Brain pericyte (primary cell): ENCODE results near the gene FBXO11.

Experiments
- DNase-seq: peaks from one replicate; pipeline ENCODE4 v3.0.0-alpha.2; 2012; ENCODE audit warnings: low read depth, low spot score

The FBXO11 gene

DNA sequence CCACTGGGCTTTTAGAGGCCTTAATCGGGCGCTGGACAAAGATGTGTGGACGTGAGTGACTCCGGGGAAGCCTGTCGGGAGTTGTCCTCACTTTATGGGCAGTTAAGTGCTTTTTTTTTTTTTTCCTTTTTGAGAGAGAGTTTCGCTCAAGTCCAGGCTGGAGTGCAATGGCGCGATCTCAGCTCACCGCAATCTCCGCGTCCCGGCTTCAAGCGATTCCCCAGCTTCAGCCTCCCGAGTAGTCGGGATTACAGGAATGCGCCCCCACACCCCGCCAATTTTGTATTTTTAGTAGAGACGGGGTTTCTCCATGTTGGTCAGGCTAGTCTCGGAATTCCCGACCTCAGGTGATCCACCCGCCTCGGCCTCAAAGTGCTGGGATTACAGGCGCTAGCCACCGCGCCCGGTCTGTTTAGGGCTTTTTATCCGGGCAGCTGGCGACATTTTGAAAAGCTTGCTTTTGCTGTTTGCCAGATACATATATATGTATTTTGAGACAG, 121.9 kb downstream of the FBXO11 start:
- DNase-seq: no peak

DNA sequence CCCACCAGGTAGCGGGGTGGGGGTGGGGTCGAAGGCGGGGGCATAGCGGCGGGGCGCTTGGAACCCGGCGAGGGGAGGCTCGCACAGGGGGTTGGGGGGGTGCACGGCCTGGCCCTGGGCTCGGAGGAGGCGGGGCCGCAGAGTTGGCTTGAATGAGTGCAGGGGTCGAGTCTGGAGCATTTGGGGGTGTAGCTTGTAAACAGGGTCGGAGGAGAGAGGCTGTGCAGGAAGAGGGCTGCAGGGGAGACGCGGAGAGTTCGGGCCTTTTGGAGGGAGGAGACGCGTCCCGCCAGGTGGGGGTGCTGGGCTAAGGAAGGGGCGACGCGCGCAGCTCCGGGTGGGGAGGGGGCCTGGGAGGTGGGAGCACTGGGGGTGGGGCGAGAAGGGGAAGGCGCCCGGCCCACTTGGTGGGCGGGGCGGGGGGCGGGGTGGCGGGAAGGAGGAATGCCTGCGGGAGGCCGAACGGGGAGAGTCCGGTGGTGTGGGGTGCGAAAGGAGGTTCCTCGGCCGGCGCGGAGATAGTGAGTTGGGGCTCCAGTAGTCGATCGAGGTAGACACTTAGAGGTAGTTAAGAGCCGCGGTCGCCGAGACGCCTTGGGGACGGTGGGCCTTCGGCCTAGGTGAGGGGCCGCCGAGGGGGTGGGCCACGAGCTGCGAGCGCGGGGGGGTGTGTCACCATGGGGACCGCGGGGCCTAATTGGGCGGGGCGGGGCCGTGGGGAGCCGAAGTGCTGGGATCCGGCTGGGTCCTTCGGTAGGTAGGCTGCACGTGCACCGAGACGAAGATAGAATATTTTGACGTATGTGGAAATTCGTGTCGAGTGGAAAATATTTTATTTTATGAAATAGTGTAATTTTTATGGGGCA, 122.6 kb downstream of the FBXO11 start:
- no peak for DNase-seq

DNA sequence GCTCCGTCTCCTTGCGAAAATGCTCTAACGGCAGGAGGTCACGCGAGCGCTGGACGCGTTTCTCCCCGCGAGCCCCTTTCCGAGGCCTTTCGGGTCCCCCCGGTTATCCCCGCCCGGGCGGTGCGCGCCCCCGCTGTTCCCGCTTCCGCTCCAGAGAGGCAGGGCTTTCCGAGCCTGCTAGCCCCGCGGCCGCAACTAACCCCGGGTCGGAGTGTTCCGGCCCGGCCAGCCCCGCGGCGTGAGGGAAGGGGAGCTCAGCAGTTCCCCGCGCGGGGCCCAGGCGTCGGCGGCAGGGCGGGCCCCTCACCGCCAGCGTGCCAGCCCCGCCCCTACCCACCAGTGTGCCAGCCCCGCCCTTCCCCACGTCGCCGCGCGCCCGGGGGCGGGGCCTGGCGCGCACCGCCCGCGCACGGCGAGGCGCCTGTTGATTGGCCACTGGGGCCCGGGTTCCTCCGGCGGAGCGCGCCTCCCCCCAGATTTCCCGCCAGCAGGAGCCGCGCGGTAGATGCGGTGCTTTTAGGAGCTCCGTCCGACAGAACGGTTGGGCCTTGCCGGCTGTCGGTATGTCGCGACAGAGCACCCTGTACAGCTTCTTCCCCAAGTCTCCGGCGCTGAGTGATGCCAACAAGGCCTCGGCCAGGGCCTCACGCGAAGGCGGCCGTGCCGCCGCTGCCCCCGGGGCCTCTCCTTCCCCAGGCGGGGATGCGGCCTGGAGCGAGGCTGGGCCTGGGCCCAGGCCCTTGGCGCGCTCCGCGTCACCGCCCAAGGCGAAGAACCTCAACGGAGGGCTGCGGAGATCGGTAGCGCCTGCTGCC, 123.4 kb downstream of the FBXO11 start, which contains the start of gene MSH6:
Gene MSH6, plus strand, starts transcription at position 475 of the 815 bp plus-strand sequence. Its CDS starts 89 bp downstream, at position 564.
- DNase-seq: peak; percentile 42

DNA sequence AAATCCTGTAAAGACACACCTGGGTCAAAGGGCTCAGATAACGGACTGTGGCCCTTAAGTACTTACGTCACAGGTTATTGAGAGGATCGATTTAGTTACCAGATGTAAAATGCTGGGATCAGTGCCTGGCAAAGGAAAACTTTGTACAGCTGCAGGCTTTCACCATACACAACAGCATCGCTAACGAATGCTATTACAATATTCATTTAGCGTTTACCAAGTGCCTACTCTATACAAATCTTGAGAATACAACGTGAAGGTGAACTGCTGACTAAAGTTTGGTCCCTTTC, 124.0 kb downstream of the FBXO11 start:
- DNase-seq: no peak

DNA sequence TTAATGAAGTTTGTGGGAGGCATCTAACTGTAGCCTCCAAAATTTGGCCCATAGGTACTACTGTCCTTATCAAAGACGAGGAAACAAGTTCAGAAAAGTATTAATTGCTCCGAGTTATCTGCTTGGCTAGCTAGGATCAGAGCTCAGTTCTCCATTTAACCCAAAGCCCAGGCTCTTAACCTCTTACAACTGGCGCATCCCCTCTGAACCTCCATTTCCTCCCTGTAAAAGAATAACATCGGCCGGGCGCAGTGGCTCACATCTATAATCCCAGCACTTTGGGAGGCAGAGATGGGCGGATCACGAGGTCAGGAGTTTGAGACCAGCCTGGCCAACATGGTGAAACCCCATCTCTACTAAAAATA, 126.9 kb downstream of the FBXO11 start:
- DNase-seq: no peak

DNA sequence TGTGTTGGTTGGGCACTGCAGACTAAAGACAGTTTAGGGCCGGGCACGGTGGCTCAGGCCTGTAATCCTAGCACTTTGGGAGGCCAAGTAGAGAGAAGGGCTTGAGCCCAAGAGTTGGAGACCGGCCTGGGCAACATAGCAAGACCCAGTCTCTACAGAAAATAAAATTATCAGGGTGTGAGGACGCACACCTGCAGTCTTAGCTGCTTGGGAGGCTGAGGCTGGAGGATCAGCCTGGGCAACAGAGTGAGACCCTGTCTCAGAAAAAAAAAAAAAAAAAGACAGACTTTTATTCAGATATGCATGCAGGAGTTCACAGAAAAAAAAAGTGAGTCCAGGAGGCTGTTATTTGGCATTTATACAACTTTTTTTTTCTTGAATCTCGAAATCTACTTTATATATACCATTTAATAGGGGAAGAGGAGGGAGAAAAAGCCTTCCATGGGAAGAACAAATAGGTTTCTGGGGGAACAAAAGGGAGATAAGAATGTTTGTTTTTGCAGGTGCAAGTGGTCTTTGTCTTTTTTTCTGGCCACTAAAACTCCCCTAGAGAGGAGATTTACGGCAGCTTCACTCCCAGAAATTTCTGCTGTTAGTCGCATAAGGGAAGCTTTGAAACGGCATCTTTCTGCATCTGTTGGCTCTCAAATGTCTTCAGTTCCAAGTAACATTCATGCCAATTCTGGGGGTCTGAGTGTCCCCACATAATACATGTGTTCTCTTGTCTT, 127.4 kb downstream of the FBXO11 start:
- DNase-seq: no peak

DNA sequence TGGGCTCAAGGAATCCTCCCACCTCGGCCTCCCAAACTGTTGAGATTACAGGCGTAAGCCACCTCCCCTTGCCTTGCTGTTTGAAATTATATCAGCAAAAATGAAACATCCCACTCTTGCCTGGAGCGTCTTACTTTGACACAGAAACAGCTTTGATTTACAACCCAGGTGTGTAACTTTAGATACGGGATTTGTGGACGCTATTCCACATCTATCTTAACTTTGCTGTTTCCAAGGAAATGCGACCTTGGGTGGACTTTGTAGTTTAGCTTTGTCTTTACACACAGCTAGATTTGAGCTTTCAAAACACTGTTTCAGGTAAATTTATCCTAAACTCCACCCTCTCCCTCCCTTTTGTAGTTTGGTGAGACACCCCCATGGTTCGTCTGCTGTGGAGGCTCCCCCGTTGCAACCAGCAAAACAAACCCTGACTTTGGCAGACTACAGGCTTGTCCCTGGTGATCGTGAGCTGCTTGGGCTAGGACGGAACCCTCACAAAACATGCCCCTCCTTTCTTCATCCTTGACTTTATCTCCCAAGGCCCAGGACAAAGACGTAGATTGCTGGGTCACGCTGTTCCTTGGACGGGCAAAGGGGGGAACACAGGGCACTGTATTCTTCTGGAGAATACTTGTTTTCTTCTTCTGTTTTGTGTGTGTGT, 128.9 kb downstream of the FBXO11 start:
- no peak for DNase-seq

DNA sequence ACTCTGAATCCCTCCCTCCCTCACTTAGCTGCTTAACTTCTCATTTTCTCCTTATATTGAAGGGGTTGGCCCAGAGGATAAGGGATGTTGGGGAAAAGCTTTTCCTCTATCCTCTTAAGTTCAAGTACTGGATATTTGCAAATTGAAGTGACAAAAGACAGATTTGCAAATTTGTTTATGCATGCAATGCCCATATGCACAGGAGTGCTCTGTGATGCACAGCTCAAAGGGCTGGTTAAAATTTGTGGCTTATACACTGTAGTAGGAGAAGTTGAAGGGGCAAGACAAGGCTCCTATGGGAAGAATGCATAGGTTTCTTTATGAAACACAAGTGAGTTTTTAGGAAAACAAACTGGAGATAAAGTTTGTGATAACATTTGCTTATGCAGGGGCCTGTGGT, 131.7 kb downstream of the FBXO11 start:
- no peak for DNase-seq

DNA sequence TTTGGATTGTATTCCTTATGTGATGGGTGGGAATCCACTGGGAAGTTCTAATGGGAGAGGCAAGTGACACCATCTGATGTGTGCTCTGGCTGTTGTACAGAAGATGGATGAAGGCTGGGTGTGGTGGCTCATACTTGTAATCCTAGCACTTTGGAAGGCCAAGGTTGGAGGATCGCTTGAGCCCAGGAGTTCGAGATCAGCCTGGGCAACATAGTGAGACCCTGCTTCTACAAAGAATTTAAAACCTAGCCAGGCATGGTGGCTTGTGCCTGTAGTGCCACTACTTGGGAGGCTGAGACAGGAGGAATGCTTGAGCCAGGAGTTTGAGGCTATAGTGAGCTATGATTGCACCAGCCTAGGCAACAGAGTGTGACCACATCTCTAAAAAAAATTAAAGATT, 134.0 kb downstream of the FBXO11 start:
- no peak for DNase-seq

DNA sequence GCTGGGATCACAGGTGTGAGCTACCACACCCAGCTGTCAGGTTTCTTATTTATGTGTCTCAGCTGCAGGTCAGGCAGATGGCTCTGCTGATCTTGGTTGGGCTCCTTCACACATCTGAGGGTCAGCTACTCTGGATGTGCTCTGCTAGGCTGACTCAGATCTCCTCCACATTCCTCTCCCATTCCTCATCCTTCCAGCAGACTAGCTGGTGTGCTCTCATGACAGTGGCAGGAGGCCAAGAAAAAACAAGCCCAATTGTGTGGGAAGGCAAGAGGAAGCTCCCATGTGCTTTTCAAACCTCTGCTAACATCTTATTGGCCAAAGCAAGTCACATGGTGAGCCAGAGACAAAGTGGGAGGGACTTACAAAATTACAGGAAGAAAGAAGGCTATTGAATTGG, 135.1 kb downstream of the FBXO11 start:
- DNase-seq: peak; percentile 46

DNA sequence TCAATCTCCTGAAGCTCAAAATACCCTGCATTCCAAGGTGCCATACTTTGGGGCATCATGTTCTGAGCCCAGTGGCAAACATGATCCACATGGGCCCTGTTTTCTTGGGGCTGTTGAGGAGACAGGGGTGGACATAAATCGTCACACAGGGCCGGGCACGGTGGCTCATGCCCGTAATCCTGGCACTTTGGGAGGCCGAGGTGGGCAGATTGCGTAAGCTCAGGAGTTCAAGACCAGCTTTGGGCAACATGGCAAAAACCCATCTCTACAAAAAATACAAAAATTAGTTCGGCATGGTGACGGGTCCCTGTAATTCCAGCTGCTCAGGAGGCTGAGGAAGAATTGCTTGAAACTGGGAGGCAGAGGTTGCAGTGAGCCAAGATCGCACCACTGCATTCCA, 137.0 kb downstream of the FBXO11 start:
- no peak for DNase-seq

DNA sequence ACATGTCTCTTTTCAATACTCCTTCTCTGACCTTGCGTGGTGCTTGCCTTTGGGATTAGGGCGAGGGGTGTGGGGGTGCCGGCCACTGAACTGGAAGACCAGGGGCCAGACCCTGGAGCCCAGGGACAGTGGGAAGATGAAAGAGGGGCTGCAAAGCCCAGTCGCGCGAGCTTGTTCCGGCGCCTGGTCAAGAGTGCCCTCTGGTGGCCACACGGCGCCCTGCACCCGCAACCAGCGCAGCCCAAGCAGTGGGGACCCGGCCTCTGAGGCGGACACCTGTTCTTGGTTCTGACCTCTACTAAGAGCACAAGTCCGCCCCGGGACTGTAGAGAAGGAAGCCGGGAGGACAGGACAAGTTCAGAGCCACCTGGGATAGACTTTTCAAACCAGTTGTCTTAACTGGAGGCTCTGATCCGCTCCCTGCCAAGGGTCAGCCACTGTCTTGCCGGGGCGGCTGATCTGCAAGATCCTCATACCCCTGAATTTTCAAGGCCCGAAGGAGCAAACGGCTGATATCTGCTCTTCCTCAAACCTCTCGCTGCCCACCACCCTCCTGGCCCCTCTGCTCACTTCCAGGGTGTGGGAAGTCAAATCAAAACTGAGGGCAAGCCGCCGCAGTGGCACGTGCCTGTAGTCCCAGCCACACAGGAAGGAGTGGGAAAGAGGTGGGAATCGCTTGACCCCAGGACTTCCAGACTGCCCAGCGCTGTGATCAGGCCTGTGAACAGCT, 138.3 kb downstream of the FBXO11 start:
- no peak for DNase-seq

DNA sequence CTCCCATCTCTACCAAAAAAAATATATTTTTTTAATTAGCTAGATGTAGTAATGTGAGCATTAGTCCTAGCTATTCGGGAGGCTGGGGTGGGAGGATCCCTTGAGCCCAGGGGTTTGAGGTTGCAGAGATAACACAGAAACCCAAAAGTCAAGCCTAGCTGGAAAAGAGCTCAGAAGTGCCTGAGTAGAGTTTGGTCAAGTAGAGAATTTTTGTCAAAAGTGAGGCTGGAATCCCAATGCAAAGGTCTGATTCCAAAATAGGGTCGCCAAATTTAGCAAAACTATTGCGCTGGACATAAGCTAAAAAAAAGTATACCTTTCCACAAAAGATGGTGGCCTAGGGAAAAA, 138.8 kb downstream of the FBXO11 start:
- no peak for DNase-seq

DNA sequence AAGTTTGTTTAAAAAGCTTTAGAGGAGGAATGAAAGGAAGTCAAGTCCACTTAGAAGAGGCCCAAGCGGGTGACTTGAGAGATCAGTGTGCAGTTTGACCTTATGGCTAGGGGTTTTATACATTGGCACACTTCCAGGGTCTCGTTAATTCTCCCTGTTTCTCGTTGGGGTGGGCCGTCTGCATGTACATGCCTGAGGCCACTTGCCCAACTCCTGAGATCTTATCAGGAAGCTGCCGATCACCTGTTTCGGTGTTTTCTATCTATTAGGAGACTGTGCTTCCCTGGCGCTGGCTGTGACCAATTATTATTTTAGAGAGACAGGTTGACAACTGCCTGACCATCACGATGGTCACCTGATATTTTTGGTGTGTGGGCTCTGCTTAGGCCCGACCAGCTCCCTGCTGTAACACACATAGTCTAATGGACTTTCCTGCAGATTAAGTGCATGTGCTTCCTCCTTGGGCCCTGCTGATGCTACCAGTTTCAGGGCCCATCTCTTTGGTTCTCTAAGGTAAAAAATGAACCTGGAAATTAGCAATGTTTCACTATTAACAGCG, 154.4 kb downstream of the FBXO11 start:
- no peak for DNase-seq

DNA sequence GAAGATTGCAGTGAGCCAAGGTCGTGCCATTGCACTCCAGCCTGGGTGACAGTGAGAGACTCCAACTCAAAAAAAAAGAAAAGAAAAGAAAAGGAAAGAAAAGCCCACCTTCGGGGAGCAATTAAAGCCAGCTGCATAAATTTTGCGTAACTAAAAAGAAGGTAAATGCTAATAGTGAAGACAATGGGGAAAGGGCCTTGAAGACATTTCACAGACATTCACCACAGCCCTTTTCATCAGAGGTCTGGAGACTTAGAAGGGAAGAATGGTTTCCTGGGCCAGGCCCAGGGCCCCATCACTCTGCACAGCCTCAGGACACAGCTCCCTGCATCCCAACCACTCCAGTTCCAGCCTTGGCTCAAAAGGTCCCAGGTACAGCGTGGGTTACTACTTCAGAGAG, 158.4 kb downstream of the FBXO11 start:
- no peak for DNase-seq

DNA sequence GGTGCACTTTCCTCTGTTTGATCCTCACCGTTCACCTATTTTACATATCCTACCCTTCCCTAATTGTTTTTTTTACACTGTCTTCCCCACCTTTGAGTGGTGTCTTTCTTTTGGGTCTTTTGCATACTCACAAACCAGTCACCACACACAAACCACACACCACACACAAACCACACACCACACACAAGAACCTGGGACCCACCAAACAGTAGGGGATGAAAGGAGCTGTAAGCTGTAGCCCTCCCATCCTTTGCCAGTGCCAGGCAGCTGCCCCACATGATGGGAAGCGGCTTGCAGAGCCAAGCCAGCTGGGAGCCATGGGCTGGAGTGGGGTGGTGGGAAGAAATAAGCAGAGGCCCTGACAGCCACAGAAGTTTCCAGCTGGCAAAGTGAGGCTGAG, 162.2 kb downstream of the FBXO11 start:
- no peak for DNase-seq

DNA sequence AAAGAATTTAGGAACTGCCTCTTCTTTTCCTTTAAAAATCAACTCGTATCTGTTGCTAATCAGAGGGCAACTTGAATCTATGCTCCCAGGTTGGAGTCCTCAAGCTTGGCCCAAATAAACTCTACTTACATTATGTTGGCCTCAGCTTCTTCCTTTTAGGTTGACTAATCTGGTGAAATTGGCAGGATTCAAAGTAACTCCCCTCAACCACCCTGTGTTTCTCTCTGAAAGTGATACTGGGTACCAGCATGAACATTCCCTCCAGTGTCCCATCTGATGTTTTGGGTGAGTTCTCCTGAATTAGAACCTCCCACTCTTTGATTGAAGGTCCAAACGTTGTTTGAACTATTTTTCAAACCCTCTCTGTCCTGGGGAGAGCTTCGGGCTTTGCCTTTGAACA, 164.7 kb downstream of the FBXO11 start:
- DNase-seq: no peak

DNA sequence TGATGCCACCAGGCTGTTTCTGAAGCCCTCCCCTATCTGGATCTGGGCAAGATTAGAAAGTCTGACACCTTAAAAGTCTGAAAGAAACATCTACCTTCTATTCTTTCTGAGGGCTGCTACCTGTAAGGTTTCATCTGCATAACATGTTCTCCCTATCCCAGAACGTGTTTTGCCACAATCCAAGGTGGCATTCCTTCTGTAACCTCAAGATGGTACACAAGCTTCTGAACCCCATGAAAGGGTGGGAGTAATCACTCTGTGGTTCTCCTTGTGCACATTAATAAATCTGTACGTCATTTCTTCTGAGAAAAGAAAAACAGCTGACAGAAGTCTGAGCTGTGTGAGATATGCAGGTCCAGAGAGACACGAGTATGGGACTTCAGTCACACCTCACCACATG, 165.2 kb downstream of the FBXO11 start:
- no peak for DNase-seq
